ENCODE data around the gene TEX54.

GRCh38 chr11:62792202-62792575 is 40.5 kb downstream of the TEX54 start:
- TF ChIP-seq BHLHE40 (IDR thresholded peaks at IDR 0.05; ENCODE audit: borderline replicate concordance) (no peak), PKNOX1 (IDR thresholded peaks at IDR 0.05) (no peak), ZNF384 (IDR thresholded peaks at IDR 0.05) (no peak), HDGF (IDR thresholded peaks at IDR 0.05; ENCODE audit: borderline replicate concordance) (no peak), ELF4 (IDR thresholded peaks at IDR 0.05) (no peak), FOXA1 (IDR thresholded peaks at IDR 0.05) (no peak)
